Stomach (tissue), 4 donors: ENCODE data around the gene DYSF.

ENCODE experiments used
- CTCF ChIP-seq, 7 experiments: fragments of 450-650 bp in 4 of 7; fragments of 200-600 bp in 3 of 7; sonication (generic) in 3 of 7; IDR thresholded peaks; one replicate each; pipeline ENCODE4 v1.5.1; 2016 to 2019; ENCODE audit warnings: antibody characterized with exemption in 7 of 7, control low read depth in 2 of 7, mild to moderate bottlenecking in 1 of 7
- POLR2A ChIP-seq, 4 donors: fragments of 450-650 bp; IDR thresholded peaks; one replicate each; pipeline ENCODE4 v1.6.1; 2016; ENCODE audit warnings: antibody characterized with exemption in 4 of 4, control low read depth in 2 of 4, mild to moderate bottlenecking in 1 of 4, moderate library complexity in 1 of 4

- no peak for TF ChIP-seq CTCF (IDR thresholded peaks at IDR 0.05)
- TF ChIP-seq POLR2A (IDR thresholded peaks at IDR 0.05) = no peak
These were observed 150.7 kb downstream of the DYSF start for GRCh38 chr2:71603851-71604725.
